WERI-Rb-1 (cell line): ENCODE measurements around the gene FAM53A.

Source experiments
- DNase-seq: peaks from one replicate; pipeline ENCODE4 v3.0.0-alpha.2; 2020
- H3K27ac ChIP-seq: fragments of 250-450 bp; sonication (Bioruptor Pico); 2 replicates; pipeline ENCODE4 v1.5.1; 2020; ENCODE audit warnings: mild to moderate bottlenecking, moderate library complexity
- H3K27me3 ChIP-seq: fragments of 250-450 bp; sonication (Bioruptor Pico); 2 replicates; pipeline ENCODE4 v1.5.1; 2021; ENCODE audit warnings: mild to moderate bottlenecking, low read depth, moderate library complexity; ENCODE audit not compliant: insufficient read depth, severe bottlenecking
- H3K36me3 ChIP-seq: fragments of 250-450 bp; sonication (Bioruptor Pico); 2 replicates; pipeline ENCODE4 v1.5.1; 2020; ENCODE audit warnings: mild to moderate bottlenecking, moderate library complexity
- H3K4me3 ChIP-seq: 2 replicates; pipeline ENCODE4 v1.5.1; 2011; ENCODE audit warnings: low read depth, mild to moderate bottlenecking, control low read depth, low read length
- H3K9me3 ChIP-seq: fragments of 250-450 bp; sonication (Bioruptor Pico); 2 replicates; pipeline ENCODE4 v1.5.1; 2021; ENCODE audit warnings: mild to moderate bottlenecking, moderate library complexity; ENCODE audit not compliant: severe bottlenecking
- TF ChIP-seq, protein P1 (sequence below): IDR thresholded peaks from 2 replicates; pipeline ENCODE4 v1.5.1; 2011; ENCODE audit warnings: low read depth, mild to moderate bottlenecking, control low read depth, inconsistent platforms, low read length

Gene FAM53A

DNA sequence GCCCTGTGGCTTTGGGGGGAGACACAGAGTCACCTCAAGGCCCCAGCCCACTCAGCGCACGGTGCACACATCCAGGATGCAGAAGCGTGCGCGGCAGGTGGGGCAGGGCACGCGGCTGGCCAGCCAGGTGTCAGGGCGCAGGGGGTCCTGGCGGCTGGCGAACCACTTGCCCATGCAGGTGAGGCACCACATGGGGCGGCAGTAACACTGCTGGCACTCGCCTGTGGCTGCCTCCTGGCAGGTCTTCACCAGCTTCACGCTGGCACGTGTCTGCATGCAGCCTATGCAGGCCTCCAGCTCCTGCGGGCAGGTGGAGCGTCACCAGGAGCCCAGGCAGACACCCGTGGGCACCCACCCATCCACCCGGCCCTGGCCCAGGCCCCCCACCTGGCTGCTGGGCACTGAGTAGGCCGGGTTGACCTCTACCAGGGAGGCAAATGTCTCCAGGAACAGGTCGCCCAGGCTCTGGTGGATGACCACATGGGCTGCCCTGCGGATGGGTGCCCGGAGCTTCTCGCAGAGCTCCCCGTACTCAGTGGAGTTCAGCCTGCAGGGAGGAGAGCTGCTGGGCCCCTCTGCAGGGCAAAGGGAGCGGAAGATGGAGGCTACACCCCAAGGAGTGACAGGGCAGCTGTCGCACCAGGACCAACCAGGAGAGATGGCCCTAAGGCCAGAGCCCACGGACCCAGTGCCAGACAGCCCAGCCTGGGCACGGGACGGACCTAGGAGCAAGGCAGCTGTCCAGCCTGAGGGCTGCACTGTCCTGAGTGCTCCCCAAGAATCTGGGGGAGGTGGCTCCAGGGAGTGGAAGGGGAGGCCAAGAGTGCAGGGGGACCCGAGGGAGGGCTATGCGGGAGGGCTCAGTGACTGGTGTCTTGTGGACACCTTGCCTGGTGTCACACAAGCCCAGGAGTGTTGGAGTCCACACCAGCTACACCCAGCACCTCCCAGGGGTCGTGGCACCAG lies 33.3 kb upstream of the FAM53A start:
- peaks cover 57% of the 10 kb centered on the region for H3K36me3 ChIP-seq
- H3K27ac ChIP-seq: no peak overlapping the region
- no peak for DNase-seq
- TF ChIP-seq, protein P1, sequence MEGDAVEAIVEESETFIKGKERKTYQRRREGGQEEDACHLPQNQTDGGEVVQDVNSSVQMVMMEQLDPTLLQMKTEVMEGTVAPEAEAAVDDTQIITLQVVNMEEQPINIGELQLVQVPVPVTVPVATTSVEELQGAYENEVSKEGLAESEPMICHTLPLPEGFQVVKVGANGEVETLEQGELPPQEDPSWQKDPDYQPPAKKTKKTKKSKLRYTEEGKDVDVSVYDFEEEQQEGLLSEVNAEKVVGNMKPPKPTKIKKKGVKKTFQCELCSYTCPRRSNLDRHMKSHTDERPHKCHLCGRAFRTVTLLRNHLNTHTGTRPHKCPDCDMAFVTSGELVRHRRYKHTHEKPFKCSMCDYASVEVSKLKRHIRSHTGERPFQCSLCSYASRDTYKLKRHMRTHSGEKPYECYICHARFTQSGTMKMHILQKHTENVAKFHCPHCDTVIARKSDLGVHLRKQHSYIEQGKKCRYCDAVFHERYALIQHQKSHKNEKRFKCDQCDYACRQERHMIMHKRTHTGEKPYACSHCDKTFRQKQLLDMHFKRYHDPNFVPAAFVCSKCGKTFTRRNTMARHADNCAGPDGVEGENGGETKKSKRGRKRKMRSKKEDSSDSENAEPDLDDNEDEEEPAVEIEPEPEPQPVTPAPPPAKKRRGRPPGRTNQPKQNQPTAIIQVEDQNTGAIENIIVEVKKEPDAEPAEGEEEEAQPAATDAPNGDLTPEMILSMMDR: no peak
- no peaks in the 10 kb centered on the region for H3K27me3 ChIP-seq
- no peak overlapping the region for H3K4me3 ChIP-seq
- H3K9me3 ChIP-seq: no peaks in the 10 kb centered on the region

DNA sequence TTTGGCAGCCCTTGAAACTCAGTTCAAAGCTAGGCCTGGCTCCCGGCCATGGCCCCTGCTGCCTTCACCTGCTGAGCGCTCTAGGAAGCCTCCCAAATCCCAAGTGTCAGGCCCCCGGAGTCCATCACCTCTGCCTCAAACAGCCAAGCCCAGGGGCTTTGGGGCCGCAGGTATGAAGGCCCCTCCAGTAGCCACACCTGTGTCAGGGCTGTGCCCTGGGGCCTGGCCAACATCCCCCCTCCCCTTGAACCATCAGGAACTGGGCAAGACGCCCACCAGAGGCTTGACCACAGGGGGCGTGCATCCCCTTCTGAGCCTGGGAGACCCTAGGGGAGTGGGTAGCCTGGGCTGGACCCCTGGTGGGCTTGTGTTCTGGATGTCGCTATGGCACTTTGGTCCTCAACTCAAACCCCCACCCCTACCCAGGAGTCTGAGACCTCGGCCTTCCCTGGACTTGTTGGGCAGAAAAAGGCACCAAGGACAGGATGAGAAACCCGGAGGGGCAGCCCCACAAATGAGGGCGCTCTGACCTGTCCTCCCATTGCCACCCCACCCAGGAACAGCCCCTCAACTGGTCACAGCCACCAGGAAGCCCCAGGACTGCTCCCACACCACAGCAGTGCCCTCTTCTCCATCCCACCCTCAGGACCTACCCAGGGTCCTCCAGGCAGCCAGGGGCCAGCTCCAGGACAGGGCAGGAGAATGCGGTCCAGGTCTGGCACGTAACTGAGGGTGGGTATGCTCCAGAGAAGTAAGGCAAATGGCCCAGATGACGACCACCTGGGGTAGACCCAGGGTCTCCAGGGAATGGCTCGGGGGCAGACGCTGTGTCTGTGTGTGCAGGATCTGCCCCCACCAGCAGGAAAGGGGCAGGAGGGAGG lies 32.2 kb upstream of the FAM53A start:
- Histone ChIP-seq H3K27me3 (no peaks in the 10 kb centered on the region), H3K9me3 (no peaks in the 10 kb centered on the region), H3K27ac (no peak overlapping the region), H3K4me3 (no peak overlapping the region), H3K36me3 (peaks cover 54% of the 10 kb centered on the region)
- no peak for DNase-seq
- TF ChIP-seq, protein P1: peak; percentile 4; the same call in 1 of the 2 replicates

DNA sequence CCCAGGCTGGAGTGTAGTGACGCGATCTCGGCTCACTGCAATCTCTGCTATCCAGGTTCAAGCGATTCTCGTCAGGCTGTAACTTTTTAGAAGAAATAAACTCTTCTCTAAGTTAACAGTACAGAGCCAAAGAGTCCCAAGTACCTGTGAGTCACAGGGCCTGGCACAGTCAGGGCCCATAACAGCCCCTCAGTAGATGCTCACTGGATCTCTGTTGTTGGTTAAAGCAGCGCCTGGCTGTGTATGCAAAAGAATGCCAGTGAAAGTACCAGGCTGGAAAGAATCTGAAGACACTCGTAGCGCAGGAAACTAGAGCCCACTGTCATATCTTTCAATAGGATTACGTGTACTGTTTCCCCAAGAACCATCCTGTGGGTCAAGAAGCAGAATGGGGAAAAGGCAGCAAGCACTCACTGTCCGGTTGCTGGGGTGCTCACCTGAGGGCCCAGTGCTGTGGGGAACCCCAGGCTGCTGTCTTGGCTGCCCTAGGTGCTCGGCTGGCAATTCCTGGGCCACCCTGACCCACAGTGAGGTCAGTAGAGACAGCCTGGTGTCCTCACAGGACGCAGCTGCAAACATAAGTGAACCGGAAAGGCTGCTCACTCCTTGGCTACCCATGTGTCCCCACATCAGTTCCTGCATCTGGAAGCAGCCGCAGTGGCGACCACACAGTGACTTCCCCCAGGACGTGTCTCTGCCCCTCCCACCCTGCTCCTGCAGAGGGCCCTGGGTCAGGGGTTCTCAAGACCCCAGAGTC lies 31.1 kb upstream of the FAM53A start:
- Histone ChIP-seq H3K36me3 (peaks cover 63% of the 10 kb centered on the region), H3K27me3 (no peaks in the 10 kb centered on the region), H3K4me3 (no peak overlapping the region), H3K9me3 (no peaks in the 10 kb centered on the region), H3K27ac (no peak overlapping the region)
- TF ChIP-seq, protein P1: no peak
- DNase-seq: no peak

DNA sequence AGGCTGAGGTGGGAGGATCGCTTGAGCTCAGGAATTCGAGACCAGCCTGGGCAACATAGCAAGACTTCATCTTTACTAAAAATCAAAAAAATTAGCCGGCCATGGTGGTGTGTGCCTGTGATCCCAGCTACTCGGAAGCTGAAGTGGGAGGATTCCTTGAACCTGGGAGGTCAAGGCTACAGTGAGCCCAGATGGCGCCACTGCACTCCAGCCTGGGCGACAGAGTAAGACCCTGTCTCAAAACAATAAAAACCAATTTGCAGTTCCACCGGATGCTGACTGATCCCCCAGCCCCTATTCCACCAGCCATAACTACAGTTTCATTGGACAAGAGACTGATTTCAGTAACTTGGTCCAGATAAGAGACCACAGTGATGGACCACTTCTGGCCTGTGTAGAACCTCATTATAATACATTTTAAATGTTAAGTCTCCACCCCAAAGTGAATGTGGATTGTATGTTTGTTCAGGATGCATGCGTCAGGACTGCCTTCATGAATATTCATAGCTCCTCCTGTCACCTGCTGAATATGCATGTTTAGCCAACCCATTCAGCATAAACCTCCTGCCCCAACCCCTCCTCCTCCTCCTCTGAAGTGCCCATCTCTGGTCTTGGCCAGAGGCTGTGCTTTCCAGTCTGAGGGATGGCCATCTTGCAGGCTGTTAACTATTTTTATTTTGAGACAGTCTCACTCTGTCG lies 30.3 kb upstream of the FAM53A start:
- no peak overlapping the region; the same call in 1 of the 2 replicates for H3K27ac ChIP-seq
- TF ChIP-seq, protein P1: no peak
- no peaks in the 10 kb centered on the region for H3K9me3 ChIP-seq
- H3K27me3 ChIP-seq: no peaks in the 10 kb centered on the region
- no peak for DNase-seq
- H3K36me3 ChIP-seq: peaks cover 70% of the 10 kb centered on the region
- no peak overlapping the region for H3K4me3 ChIP-seq
